CD4-positive, alpha-beta T cell treated with Interleukin-6 for 4 hours (primary cell): ENCODE measurements around the gene CA6.
A peak's percentile ranks its signal among the peaks of the same experiment; 100 is the strongest.
"Not testable (repeated sequence)": the region's sequence is repeated elsewhere in the genome, so short reads cannot be mapped to it uniquely, and the experiment has no call there.

ENCODE experiments used
- DNase-seq: peaks from one replicate; pipeline ENCODE4 v3.0.0-alpha.2; 2020; ENCODE audit warnings: mixed read lengths

Gene CA6

GRCh38 chr1:8970870-8971337 is 25.2 kb downstream of the CA6 start:
- peak; percentile 55 for DNase-seq

GRCh38 chr1:8974551-8974950 is 28.9 kb downstream of the CA6 start:
- no peak for DNase-seq

GRCh38 chr1:8976338-8976737 is 30.7 kb downstream of the CA6 start:
- no peak for DNase-seq

- no peak for DNase-seq
Measured at GRCh38 chr1:8976896-8977450, 31.3 kb downstream of the CA6 start.

- no peak for DNase-seq
Measured at GRCh38 chr1:8980656-8981055, 35.0 kb downstream of the CA6 start.

- no peak for DNase-seq
Measured at GRCh38 chr1:8981169-8981568, 35.5 kb downstream of the CA6 start.

- no peak for DNase-seq
Measured at GRCh38 chr1:8984203-8984602, 38.5 kb downstream of the CA6 start.

- no peak for DNase-seq
Measured at GRCh38 chr1:8984990-8985389, 39.3 kb downstream of the CA6 start.

- DNase-seq = no peak
Measured at GRCh38 chr1:8985915-8986813, 40.5 kb downstream of the CA6 start.

GRCh38 chr1:8986814-8987190 is 41.1 kb downstream of the CA6 start:
- peak; percentile 59 for DNase-seq

- peak; percentile 69 for DNase-seq
Measured at GRCh38 chr1:8987881-8988617, 42.4 kb downstream of the CA6 start.

- DNase-seq = no peak
Measured at GRCh38 chr1:8988618-8988967, 42.9 kb downstream of the CA6 start.

- no peak for DNase-seq
Measured at GRCh38 chr1:8989061-8989460, 43.4 kb downstream of the CA6 start.

GRCh38 chr1:8989821-8990220 is 44.2 kb downstream of the CA6 start:
- DNase-seq = no peak

GRCh38 chr1:8992936-8993687 is 47.4 kb downstream of the CA6 start:
- DNase-seq = no peak

GRCh38 chr1:8993962-8994675 is 48.5 kb downstream of the CA6 start:
- not testable (repeated sequence) for DNase-seq

- not testable (repeated sequence) for DNase-seq
Measured at GRCh38 chr1:9001534-9002214, 56.0 kb downstream of the CA6 start.

- DNase-seq = not testable (repeated sequence)
Measured at GRCh38 chr1:9002215-9002560, 56.5 kb downstream of the CA6 start.

GRCh38 chr1:9004031-9004699 is 58.5 kb downstream of the CA6 start:
- peak; percentile 36 for DNase-seq

GRCh38 chr1:9004700-9005394 is 59.2 kb downstream of the CA6 start:
- DNase-seq = peak; percentile 86

- no peak for DNase-seq
Measured at GRCh38 chr1:9005395-9005708, 59.7 kb downstream of the CA6 start.
